Measurements from ENCODE around the gene SYNPO2.
"Not testable (repeated sequence)": the region's sequence is repeated elsewhere in the genome, so short reads cannot be mapped to it uniquely, and the experiment has no call there.

Gene SYNPO2

GRCh38 chr4:119032921-119033685 lies 144.4 kb downstream of the SYNPO2 start:
- DNase-seq (ENCODE audit: low read depth) = no peak

GRCh38 chr4:119034276-119035008 lies 145.8 kb downstream of the SYNPO2 start:
- no peak for DNase-seq (ENCODE audit: low read depth)

- DNase-seq (ENCODE audit: low read depth) = no peak
Measured at GRCh38 chr4:119035951-119036737, 147.5 kb downstream of the SYNPO2 start.

- no peak for DNase-seq (ENCODE audit: low read depth)
Measured at GRCh38 chr4:119037709-119038108, 149.1 kb downstream of the SYNPO2 start.

- DNase-seq (ENCODE audit: low read depth) = no peak
Measured at GRCh38 chr4:119038116-119038841, 149.6 kb downstream of the SYNPO2 start.

GRCh38 chr4:119039160-119039559 lies 150.5 kb downstream of the SYNPO2 start:
- no peak for DNase-seq (ENCODE audit: low read depth)

- DNase-seq (ENCODE audit: low read depth) = no peak
Measured at GRCh38 chr4:119039779-119040178, 151.1 kb downstream of the SYNPO2 start.

GRCh38 chr4:119040261-119040660 lies 151.6 kb downstream of the SYNPO2 start:
- no peak for DNase-seq (ENCODE audit: low read depth)

- DNase-seq (ENCODE audit: low read depth) = no peak
Measured at GRCh38 chr4:119040694-119041185, 152.1 kb downstream of the SYNPO2 start.

- no peak for DNase-seq (ENCODE audit: low read depth)
Measured at GRCh38 chr4:119041396-119041795, 152.7 kb downstream of the SYNPO2 start.

- no peak for DNase-seq (ENCODE audit: low read depth)
Measured at GRCh38 chr4:119041951-119042560, 153.4 kb downstream of the SYNPO2 start.

- no peak for DNase-seq (ENCODE audit: low read depth)
Measured at GRCh38 chr4:119046263-119046662, 157.6 kb downstream of the SYNPO2 start.

- DNase-seq (ENCODE audit: low read depth) = not testable (repeated sequence)
Measured at GRCh38 chr4:119047059-119047458, 158.4 kb downstream of the SYNPO2 start.

- DNase-seq (ENCODE audit: low read depth) = no peak
Measured at GRCh38 chr4:119048446-119048845, 159.8 kb downstream of the SYNPO2 start.

- DNase-seq (ENCODE audit: low read depth) = no peak
Measured at GRCh38 chr4:119049342-119049741, 160.7 kb downstream of the SYNPO2 start.

- DNase-seq (ENCODE audit: low read depth) = no peak
Measured at GRCh38 chr4:119050527-119051090, 162.0 kb downstream of the SYNPO2 start.

GRCh38 chr4:119053245-119053644 lies 164.6 kb downstream of the SYNPO2 start:
- no peak for DNase-seq (ENCODE audit: low read depth)

- DNase-seq (ENCODE audit: low read depth) = no peak
Measured at GRCh38 chr4:119053997-119054396, 165.3 kb downstream of the SYNPO2 start.

- no peak for DNase-seq (ENCODE audit: low read depth)
Measured at GRCh38 chr4:119057417-119057816, 168.8 kb downstream of the SYNPO2 start.

- DNase-seq (ENCODE audit: low read depth) = no peak
Measured at GRCh38 chr4:119059221-119059620, 170.6 kb downstream of the SYNPO2 start.

GRCh38 chr4:119067125-119067524 lies 178.5 kb downstream of the SYNPO2 start:
- not testable (repeated sequence) for DNase-seq (ENCODE audit: low read depth)

All from stimulated activated CD8-positive, alpha-beta memory T cell treated with anti-CD3 and anti-CD28 coated beads, Interleukin-7, amount 100 ng/mL, for 24 hours (primary cell).